COLO829 (cell line): Measurements from ENCODE around the gene ZNF205.
"Not testable (repeated sequence)": the region's sequence is repeated elsewhere in the genome, so short reads cannot be mapped to it uniquely, and the experiment has no call there.

ENCODE experiments used
- DNase-seq: peaks from one replicate; pipeline ENCODE4 v3.0.0; 2012; ENCODE audit warnings: low spot score

ZNF205 gene

GRCh38 chr16:3112058-3112880 lies at the start of gene ZNF205:
ZNF205 (plus strand) TSS chr16:3112586; CDS start chr16:3113431, 845 bp downstream.
- peak; percentile 90 for DNase-seq

- DNase-seq: no peak
Measured at GRCh38 chr16:3063625-3064386, 48.6 kb upstream of the ZNF205 start.

GRCh38 chr16:3065069-3065741 lies 47.2 kb upstream of the ZNF205 start, which contains the start of gene IL32:
IL32 (plus strand) TSS chr16:3065640; CDS start chr16:3065812, 172 bp downstream.
- no peak for DNase-seq

- DNase-seq: no peak
Measured at GRCh38 chr16:3065742-3066439, 46.5 kb upstream of the ZNF205 start.

DNA sequence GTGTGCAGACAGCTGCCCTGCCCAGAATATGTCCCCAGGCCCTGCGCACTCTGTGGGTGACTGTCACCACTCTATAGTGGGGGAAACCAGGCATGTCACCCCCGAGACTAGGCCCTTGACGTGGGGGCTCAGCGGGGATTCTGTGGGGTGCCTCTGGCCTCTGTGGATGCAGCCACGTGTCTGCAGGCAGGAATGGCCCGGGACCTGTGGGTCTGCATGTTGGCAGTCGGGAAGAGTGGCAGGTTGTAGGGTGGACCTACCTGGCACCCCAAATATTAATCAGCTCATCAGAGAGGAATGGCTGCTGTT lies 46.0 kb upstream of the ZNF205 start:
- no peak for DNase-seq

GRCh38 chr16:3068487-3068886 lies 43.9 kb upstream of the ZNF205 start:
- no peak for DNase-seq

- DNase-seq: not testable (repeated sequence)
Measured at GRCh38 chr16:3069146-3069545, 43.2 kb upstream of the ZNF205 start.

DNA sequence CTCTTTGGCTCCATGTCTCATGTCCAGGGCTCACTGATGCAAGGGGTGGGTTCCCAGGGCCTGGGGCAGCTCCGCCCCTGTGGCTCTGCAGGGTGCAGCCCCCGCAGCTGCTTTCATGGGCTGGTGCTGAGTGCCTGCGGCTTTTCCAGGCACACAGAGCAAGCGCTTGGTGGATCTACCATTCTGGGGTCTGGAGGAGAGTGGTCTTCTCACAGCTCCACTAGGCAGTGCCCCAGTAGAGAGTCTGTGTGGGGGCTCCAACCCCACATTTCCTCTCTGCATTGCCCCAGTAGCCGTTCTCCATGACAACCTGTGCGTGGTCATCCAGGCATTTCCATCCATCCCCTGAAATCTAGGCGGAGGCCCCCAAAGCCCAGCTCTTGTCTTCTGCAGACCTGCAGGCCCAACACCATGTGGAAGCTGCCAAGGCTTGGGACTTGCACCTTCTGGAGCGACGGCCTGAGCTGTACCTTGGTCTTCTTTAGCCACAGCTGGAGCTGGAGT lies 41.7 kb upstream of the ZNF205 start:
- DNase-seq: no peak

DNA sequence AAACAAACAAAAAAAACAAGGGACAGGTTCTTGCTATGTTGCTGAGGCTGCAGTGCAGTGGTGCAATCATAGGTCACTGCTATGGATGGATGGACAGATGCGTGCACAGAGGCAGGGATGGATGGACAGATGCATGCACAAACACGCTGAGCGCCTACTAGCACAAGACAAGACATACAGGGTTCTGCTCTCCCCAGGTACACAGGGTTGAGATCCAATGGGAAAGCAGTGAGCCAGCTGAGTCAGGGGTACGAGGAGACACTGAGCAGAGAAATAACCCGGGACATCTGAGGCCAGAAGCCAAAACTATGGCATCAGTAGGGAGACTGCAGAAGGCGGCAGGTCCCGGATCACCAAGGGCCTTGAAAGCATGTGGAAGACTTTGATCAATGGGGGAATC lies 40.7 kb upstream of the ZNF205 start:
- DNase-seq: no peak

- DNase-seq: not testable (repeated sequence)
Measured at GRCh38 chr16:3072148-3072547, 40.2 kb upstream of the ZNF205 start.

DNA sequence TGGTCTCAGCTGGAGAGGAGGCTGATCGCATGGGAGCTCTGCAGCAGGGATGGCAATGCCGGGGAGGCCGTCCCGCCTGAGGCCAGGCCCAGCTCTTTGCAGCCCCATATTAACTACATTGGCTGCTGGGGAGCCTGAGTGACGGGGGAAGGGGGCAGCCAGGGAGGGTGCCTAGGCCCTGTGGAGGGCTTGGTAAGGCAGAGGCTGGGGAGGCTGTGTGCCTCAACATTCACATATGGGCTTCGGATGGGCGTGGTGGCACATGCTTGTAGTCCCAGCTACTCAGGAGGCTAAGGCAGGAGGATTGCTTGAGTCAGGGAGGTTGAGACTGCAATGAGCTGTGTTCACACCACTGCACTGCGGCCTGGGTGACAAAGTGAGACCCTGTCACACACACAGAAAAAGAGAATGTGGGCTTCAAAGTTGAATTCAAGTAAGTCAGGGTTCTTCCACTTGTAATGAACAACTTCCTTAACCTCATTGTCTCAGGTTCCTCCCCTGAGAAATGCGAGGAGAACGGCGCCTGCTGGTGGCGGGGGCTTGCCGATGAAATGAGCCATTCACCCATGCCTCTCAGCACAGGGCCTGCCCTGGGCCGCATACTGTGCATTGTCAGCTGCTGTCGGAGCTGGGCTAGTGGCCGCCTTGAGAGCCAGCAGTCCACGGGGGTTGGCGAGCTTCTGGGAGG lies 39.7 kb upstream of the ZNF205 start:
- not testable (repeated sequence) for DNase-seq

- DNase-seq: no peak
Measured at GRCh38 chr16:3073448-3073847, 38.9 kb upstream of the ZNF205 start.

GRCh38 chr16:3074860-3075522 lies 37.4 kb upstream of the ZNF205 start:
- no peak for DNase-seq

DNA sequence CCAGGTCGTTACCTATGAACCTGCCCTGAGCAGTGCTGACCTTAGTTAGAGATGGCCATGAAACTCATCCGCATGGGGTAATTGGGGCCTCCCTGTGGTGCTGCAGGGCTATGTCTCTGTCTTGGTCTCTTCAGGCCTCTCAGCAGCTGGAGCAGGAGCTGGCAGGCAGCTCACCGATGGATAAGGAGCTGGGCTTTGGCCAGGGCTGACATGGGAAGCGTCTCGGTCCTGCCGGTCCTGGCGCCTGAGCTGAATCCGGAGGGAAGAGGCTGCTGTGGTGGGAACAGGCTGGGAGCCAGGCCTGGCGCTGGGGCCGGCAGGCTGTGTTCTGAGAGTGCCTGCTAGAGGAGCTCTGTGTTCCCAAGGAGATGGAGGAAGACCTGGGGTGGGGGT lies 36.9 kb upstream of the ZNF205 start:
- no peak for DNase-seq

- DNase-seq: not testable (repeated sequence)
Measured at GRCh38 chr16:3075946-3076345, 36.4 kb upstream of the ZNF205 start.

DNA sequence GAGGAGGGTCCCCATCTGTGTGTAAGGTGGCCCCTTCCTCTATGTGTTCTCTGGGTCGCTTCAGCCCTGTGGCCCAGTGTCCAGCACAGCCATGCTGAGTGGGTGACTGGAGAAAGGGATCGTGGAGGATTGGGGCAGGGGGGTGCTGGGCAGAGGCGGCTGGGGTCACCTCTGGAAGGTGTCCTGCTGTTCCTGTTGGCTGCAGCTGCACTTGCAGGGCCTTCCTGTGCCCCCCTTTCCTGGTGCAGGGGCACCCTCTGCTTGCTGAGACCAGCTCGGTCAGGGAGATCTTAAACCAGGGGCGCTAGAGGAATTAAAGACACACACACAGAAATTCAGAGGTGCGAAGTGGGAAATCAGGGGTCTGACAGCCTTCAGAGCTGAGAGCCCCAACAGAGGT lies 35.8 kb upstream of the ZNF205 start:
- no peak for DNase-seq

DNA sequence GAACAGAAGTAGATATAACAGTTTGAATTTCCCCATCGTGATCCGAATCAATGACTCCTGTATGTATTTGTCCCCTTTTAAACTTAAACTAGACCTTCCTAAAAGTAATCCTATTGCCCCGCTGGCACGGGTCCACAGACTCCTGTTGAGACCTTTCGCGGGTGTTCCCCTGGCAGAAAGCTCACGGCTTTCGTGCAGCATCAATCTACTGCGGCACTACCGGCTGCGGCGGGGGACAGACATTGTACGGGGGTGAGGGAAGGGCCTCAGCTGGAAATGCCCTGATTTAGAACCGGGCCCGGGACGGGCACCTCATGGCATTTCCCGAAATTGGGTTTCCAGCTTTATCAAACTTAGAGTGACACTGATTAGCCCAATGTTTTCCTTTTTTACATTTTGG lies 32.4 kb upstream of the ZNF205 start:
- DNase-seq: no peak

DNA sequence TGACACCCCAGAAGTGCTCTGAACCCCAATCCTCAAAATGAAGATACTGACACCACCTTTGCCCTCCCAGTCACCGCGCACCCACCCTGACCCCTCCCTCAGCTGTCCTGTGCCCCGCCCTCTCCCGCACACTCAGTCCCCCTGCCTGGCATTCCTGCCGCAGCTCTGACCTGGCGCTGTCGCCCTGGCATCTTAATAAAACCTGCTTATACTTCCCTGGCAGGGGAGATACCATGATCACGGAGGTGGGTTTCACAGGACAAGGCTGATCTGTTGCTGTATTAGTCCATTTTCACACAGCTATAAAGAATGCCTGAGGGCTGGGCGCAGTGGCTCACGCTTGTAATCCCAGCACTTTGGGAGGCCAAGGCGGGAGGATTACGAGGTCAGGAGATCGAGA lies 30.4 kb upstream of the ZNF205 start:
- DNase-seq: not testable (repeated sequence)

DNA sequence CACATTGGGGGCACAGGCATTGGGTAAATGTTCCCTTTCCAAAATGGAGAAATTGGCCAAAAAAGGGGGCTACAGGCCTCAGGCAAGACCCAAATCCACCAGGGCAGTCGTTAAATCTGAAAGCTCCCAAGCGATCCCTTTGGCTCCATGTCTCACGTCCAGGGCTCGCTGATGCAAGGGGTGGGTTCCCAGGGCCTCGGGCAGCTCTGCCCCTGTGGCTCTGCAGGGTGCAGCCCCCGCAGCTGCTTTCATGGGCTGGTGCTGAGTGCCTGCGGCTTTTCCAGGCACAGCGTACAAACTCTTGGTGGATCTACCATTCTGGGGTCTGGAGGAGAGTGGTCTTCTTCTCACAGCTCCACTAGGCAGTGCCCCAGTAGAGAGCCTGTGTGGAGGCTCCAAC lies 29.0 kb upstream of the ZNF205 start:
- DNase-seq: not testable (repeated sequence)

- DNase-seq: no peak
Measured at GRCh38 chr16:3084491-3084890, 27.9 kb upstream of the ZNF205 start.
